ENCODE measurements around the gene GNL2.

Gene GNL2

GRCh38 chr1:37602750-37603694 lies 7.3 kb upstream of the GNL2 start:
- no peaks in the 10 kb centered on the region for H3K9me3 ChIP-seq (ENCODE audit: control insufficient read depth, low read length)
- H3K79me1 ChIP-seq (replicated peaks; ENCODE audit: low read length, poor library complexity, severe bottlenecking), result no peaks in the 10 kb centered on the region
- no peak overlapping the region for H3K18ac ChIP-seq (ENCODE audit: low read depth in 1 of 2, low read length in 2 of 2)
- H3K4me3 ChIP-seq (ENCODE audit: insufficient read depth in 1 of 2, low read depth in 1 of 2, low read length in 2 of 2), result no peak overlapping the region
- 33% methylated on average over 6 of the region's 8 CpGs for WGBS
- H2BK15ac ChIP-seq (ENCODE audit: low read depth, poor library complexity, severe bottlenecking), result no peak overlapping the region
- no peak overlapping the region for H2AFZ ChIP-seq (ENCODE audit: low read depth, low read length)
- H3K36me3 ChIP-seq (ENCODE audit: control insufficient read depth in 1 of 2, insufficient read depth in 2 of 2, low read depth in 1 of 2, low read length in 2 of 2), result no peaks in the 10 kb centered on the region
- no peak overlapping the region for H3K4ac ChIP-seq (ENCODE audit: low read depth in 1 of 2, low read length in 2 of 2)
- no peak overlapping the region for H3K4me2 ChIP-seq (ENCODE audit: low read length, poor library complexity, severe bottlenecking)
- H2BK5ac ChIP-seq (ENCODE audit: low read depth, low read length, poor library complexity, severe bottlenecking), result no peak overlapping the region
- H3K9ac ChIP-seq (ENCODE audit: low read length), result no peak overlapping the region
- H4K91ac ChIP-seq (ENCODE audit: low read length), result no peak overlapping the region
- DNase-seq, result peak; percentile 43
- H3K4me1 ChIP-seq (ENCODE audit: control insufficient read depth, insufficient read depth, low read depth, low read length), result no peaks in the 10 kb centered on the region
- H2AK5ac ChIP-seq (ENCODE audit: low read length, severe bottlenecking), result no peak overlapping the region
- H2BK12ac ChIP-seq (ENCODE audit: low read length in 2 of 2), result no peak overlapping the region
- H3K27me3 ChIP-seq (ENCODE audit: control insufficient read depth in 1 of 2, insufficient read depth in 1 of 2, low read length in 2 of 2), result peaks cover 31 to 56% of the 10 kb centered on the region in 2 experiments
- no peak overlapping the region for H3K23ac ChIP-seq (ENCODE audit: low read length in 2 of 2)
- no peak overlapping the region for H2BK120ac ChIP-seq (ENCODE audit: low read depth, low read length)
- no peak overlapping the region for H4K8ac ChIP-seq (ENCODE audit: low read length)
- H3K14ac ChIP-seq (ENCODE audit: low read length in 2 of 2), result no peak overlapping the region
- H3K27ac ChIP-seq (ENCODE audit: low read length, poor library complexity, severe bottlenecking), result no peak overlapping the region

GRCh38 chr1:37601441-37601840 lies 5.7 kb upstream of the GNL2 start:
- no peak overlapping the region for H4K8ac ChIP-seq (ENCODE audit: low read length)
- H3K4me3 ChIP-seq (ENCODE audit: insufficient read depth in 1 of 2, low read depth in 1 of 2, low read length in 2 of 2), result no peak overlapping the region
- H3K4me2 ChIP-seq (ENCODE audit: low read length, poor library complexity, severe bottlenecking), result no peak overlapping the region
- H3K27ac ChIP-seq (ENCODE audit: low read length, poor library complexity, severe bottlenecking), result no peak overlapping the region
- no peak overlapping the region for H3K9ac ChIP-seq (ENCODE audit: low read length)
- H2AK5ac ChIP-seq (ENCODE audit: low read length, severe bottlenecking), result no peak overlapping the region
- H3K27me3 ChIP-seq (ENCODE audit: control insufficient read depth in 1 of 2, insufficient read depth in 1 of 2, low read length in 2 of 2), result peaks cover 16 to 40% of the 10 kb centered on the region in 2 experiments
- no peaks in the 10 kb centered on the region for H3K4me1 ChIP-seq (ENCODE audit: control insufficient read depth, insufficient read depth, low read depth, low read length)
- no peaks in the 10 kb centered on the region for H3K36me3 ChIP-seq (ENCODE audit: control insufficient read depth in 1 of 2, insufficient read depth in 2 of 2, low read depth in 1 of 2, low read length in 2 of 2)
- no peak overlapping the region for H3K14ac ChIP-seq (ENCODE audit: low read length in 2 of 2)
- H2BK15ac ChIP-seq (ENCODE audit: low read depth, poor library complexity, severe bottlenecking), result no peak overlapping the region
- H2BK12ac ChIP-seq (ENCODE audit: low read length in 2 of 2), result no peak overlapping the region
- H3K79me1 ChIP-seq (replicated peaks; ENCODE audit: low read length, poor library complexity, severe bottlenecking), result no peaks in the 10 kb centered on the region
- H3K4ac ChIP-seq (ENCODE audit: low read depth in 1 of 2, low read length in 2 of 2), result no peak overlapping the region
- H2AFZ ChIP-seq (ENCODE audit: low read depth, low read length), result no peak overlapping the region
- DNase-seq, result no peak
- no peak overlapping the region for H2BK120ac ChIP-seq (ENCODE audit: low read depth, low read length)
- H3K9me3 ChIP-seq (ENCODE audit: control insufficient read depth, low read length), result no peaks in the 10 kb centered on the region
- H4K91ac ChIP-seq (ENCODE audit: low read length), result no peak overlapping the region
- no peak overlapping the region for H2BK5ac ChIP-seq (ENCODE audit: low read depth, low read length, poor library complexity, severe bottlenecking)
- H3K18ac ChIP-seq (ENCODE audit: low read depth in 1 of 2, low read length in 2 of 2), result no peak overlapping the region
- no peak overlapping the region for H3K23ac ChIP-seq (ENCODE audit: low read length in 2 of 2)

- no peak overlapping the region for H2BK12ac ChIP-seq (ENCODE audit: low read length in 2 of 2)
- no peak overlapping the region for H2AFZ ChIP-seq (ENCODE audit: low read depth, low read length)
- no peak overlapping the region for H3K18ac ChIP-seq (ENCODE audit: low read depth in 1 of 2, low read length in 2 of 2)
- H2BK15ac ChIP-seq (ENCODE audit: low read depth, poor library complexity, severe bottlenecking), result no peak overlapping the region
- H3K9ac ChIP-seq (ENCODE audit: low read length), result no peak overlapping the region
- H3K27me3 ChIP-seq (ENCODE audit: control insufficient read depth in 1 of 2, insufficient read depth in 1 of 2, low read length in 2 of 2), result peaks cover 11 to 28% of the 10 kb centered on the region in 2 experiments
- no peak overlapping the region for H3K27ac ChIP-seq (ENCODE audit: low read length, poor library complexity, severe bottlenecking)
- no peaks in the 10 kb centered on the region for H3K79me1 ChIP-seq (replicated peaks; ENCODE audit: low read length, poor library complexity, severe bottlenecking)
- H3K4me2 ChIP-seq (ENCODE audit: low read length, poor library complexity, severe bottlenecking), result no peak overlapping the region
- H3K23ac ChIP-seq (ENCODE audit: low read length in 2 of 2), result no peak overlapping the region
- H3K4ac ChIP-seq (ENCODE audit: low read depth in 1 of 2, low read length in 2 of 2), result no peak overlapping the region
- no peak for DNase-seq
- H3K36me3 ChIP-seq (ENCODE audit: control insufficient read depth in 1 of 2, insufficient read depth in 2 of 2, low read depth in 1 of 2, low read length in 2 of 2), result no peaks in the 10 kb centered on the region
- no peak overlapping the region for H4K8ac ChIP-seq (ENCODE audit: low read length)
- H2BK5ac ChIP-seq (ENCODE audit: low read depth, low read length, poor library complexity, severe bottlenecking), result no peak overlapping the region
- no peaks in the 10 kb centered on the region for H3K4me1 ChIP-seq (ENCODE audit: control insufficient read depth, insufficient read depth, low read depth, low read length)
- WGBS, result 86% methylated on average over 5 of the region's 5 CpGs
- H3K4me3 ChIP-seq (ENCODE audit: insufficient read depth in 1 of 2, low read depth in 1 of 2, low read length in 2 of 2), result no peak overlapping the region
- H2AK5ac ChIP-seq (ENCODE audit: low read length, severe bottlenecking), result no peak overlapping the region
- H3K9me3 ChIP-seq (ENCODE audit: control insufficient read depth, low read length), result no peaks in the 10 kb centered on the region
- H2BK120ac ChIP-seq (ENCODE audit: low read depth, low read length), result no peak overlapping the region
- H3K14ac ChIP-seq (ENCODE audit: low read length in 2 of 2), result no peak overlapping the region
- no peak overlapping the region for H4K91ac ChIP-seq (ENCODE audit: low read length)
These were observed 4.2 kb upstream of the GNL2 start for GRCh38 chr1:37599940-37600339.

- Histone ChIP-seq H2BK15ac (ENCODE audit: low read depth, poor library complexity, severe bottlenecking) (no peak overlapping the region), H3K14ac (ENCODE audit: low read length in 2 of 2) (no peak overlapping the region), H3K18ac (ENCODE audit: low read depth in 1 of 2, low read length in 2 of 2) (no peak overlapping the region), H2BK5ac (ENCODE audit: low read depth, low read length, poor library complexity, severe bottlenecking) (no peak overlapping the region), H3K4me2 (ENCODE audit: low read length, poor library complexity, severe bottlenecking) (peak overlapping the region; percentile 62), H3K36me3 (ENCODE audit: control insufficient read depth in 1 of 2, insufficient read depth in 2 of 2, low read depth in 1 of 2, low read length in 2 of 2) (peaks cover 3 to 25% of the 10 kb centered on the region in 2 experiments), H3K23ac (ENCODE audit: low read length in 2 of 2) (no peak overlapping the region), H3K27me3 (ENCODE audit: control insufficient read depth in 1 of 2, insufficient read depth in 1 of 2, low read length in 2 of 2) (peaks cover 0 to 4% of the 10 kb centered on the region in 2 experiments), H2AK5ac (ENCODE audit: low read length, severe bottlenecking) (no peak overlapping the region), H3K9ac (ENCODE audit: low read length) (peak overlapping the region; percentile 99), H4K91ac (ENCODE audit: low read length) (no peak overlapping the region), H2BK12ac (ENCODE audit: low read length in 2 of 2) (peak overlapping the region in 1 of 2 experiments; percentile 21), H3K4ac (ENCODE audit: low read depth in 1 of 2, low read length in 2 of 2) (no peak overlapping the region), H3K4me1 (ENCODE audit: control insufficient read depth, insufficient read depth, low read depth, low read length) (peaks cover 4% of the 10 kb centered on the region), H3K4me3 (ENCODE audit: insufficient read depth in 1 of 2, low read depth in 1 of 2, low read length in 2 of 2) (peak overlapping the region; percentile 58 to 99), H2AFZ (ENCODE audit: low read depth, low read length) (peak overlapping the region; percentile 93), H3K79me1 (replicated peaks; ENCODE audit: low read length, poor library complexity, severe bottlenecking) (no peaks in the 10 kb centered on the region), H3K9me3 (ENCODE audit: control insufficient read depth, low read length) (no peaks in the 10 kb centered on the region), H2BK120ac (ENCODE audit: low read depth, low read length) (no peak overlapping the region), H3K27ac (ENCODE audit: low read length, poor library complexity, severe bottlenecking) (no peak overlapping the region), H4K8ac (ENCODE audit: low read length) (no peak overlapping the region)
- no CpG with 5 or more reads among the region's 3 CpGs for WGBS
- no peak for DNase-seq
These were observed 488 bp upstream of the GNL2 start for GRCh38 chr1:37596182-37596667.
